Effector memory CD4-positive, alpha-beta T cell (primary cell): ENCODE data around the gene VAMP2.

Source experiments
- DNase-seq, 3 donors: peaks; one replicate each; pipeline ENCODE4 v3.0.0-alpha.2; 2020
- H3K27ac ChIP-seq: 2 replicates; pipeline ENCODE4 v1.7.0; 2013; ENCODE audit warnings: mild to moderate bottlenecking, low read length, moderate library complexity; ENCODE audit not compliant: insufficient read depth, poor library complexity, severe bottlenecking
- H3K27me3 ChIP-seq: replicated peaks from 2 replicates; pipeline ENCODE4 v1.7.0; 2013; ENCODE audit warnings: mild to moderate bottlenecking, low read length; ENCODE audit not compliant: insufficient read depth, control insufficient read depth, poor library complexity, severe bottlenecking
- H3K36me3 ChIP-seq: 2 replicates; pipeline ENCODE4 v1.7.0; 2013; ENCODE audit warnings: mild to moderate bottlenecking, low read length, moderate library complexity; ENCODE audit not compliant: control insufficient read depth, insufficient read depth
- H3K4me1 ChIP-seq: 2 replicates; pipeline ENCODE4 v1.7.0; 2013; ENCODE audit warnings: low read length, mild to moderate bottlenecking; ENCODE audit not compliant: control insufficient read depth, insufficient read depth, poor library complexity, severe bottlenecking
- H3K4me3 ChIP-seq: 2 replicates; pipeline ENCODE4 v1.7.0; 2013; ENCODE audit warnings: low read length, low read depth, mild to moderate bottlenecking; ENCODE audit not compliant: insufficient read depth, poor library complexity, severe bottlenecking
- H3K9me3 ChIP-seq: 2 replicates; pipeline ENCODE4 v1.7.0; 2013; ENCODE audit warnings: mild to moderate bottlenecking, low read length, moderate library complexity; ENCODE audit not compliant: control insufficient read depth

VAMP2 gene

GRCh38 chr17:8131844-8132441 is 30.8 kb downstream of the VAMP2 start:
- no peak overlapping the region for H3K27ac ChIP-seq
- no peaks in the 10 kb centered on the region for H3K36me3 ChIP-seq
- H3K9me3 ChIP-seq, result no peaks in the 10 kb centered on the region
- H3K4me3 ChIP-seq, result no peak overlapping the region
- peaks cover 3% of the 10 kb centered on the region for H3K4me1 ChIP-seq
- DNase-seq, result no peak
- no peaks in the 10 kb centered on the region for H3K27me3 ChIP-seq

- Histone ChIP-seq H3K27ac (no peak overlapping the region), H3K27me3 (no peaks in the 10 kb centered on the region), H3K36me3 (no peaks in the 10 kb centered on the region), H3K4me3 (no peak overlapping the region), H3K9me3 (no peaks in the 10 kb centered on the region), H3K4me1 (peaks cover 34% of the 10 kb centered on the region)
- no peak for DNase-seq
These were observed 34.5 kb downstream of the VAMP2 start for GRCh38 chr17:8128125-8128784.

GRCh38 chr17:8126491-8127066 is 36.2 kb downstream of the VAMP2 start:
- Histone ChIP-seq H3K4me1 (peaks cover 50% of the 10 kb centered on the region), H3K4me3 (peak overlapping the region; percentile 62), H3K36me3 (no peaks in the 10 kb centered on the region), H3K9me3 (no peaks in the 10 kb centered on the region), H3K27ac (peak overlapping the region; percentile 22), H3K27me3 (no peaks in the 10 kb centered on the region)
- peak in 1 of 3 donors; percentile 41 for DNase-seq

- DNase-seq, result no peak
- Histone ChIP-seq H3K27ac (peak overlapping the region; percentile 22), H3K36me3 (no peaks in the 10 kb centered on the region), H3K9me3 (no peaks in the 10 kb centered on the region), H3K27me3 (no peaks in the 10 kb centered on the region), H3K4me3 (peak overlapping the region; percentile 62), H3K4me1 (peaks cover 55% of the 10 kb centered on the region)
These were observed 36.7 kb downstream of the VAMP2 start for GRCh38 chr17:8125947-8126490.

- DNase-seq, result peak; percentile 76 to 87 (median 81)
- H3K4me3 ChIP-seq, result peak overlapping the region; percentile 62
- no peak overlapping the region for H3K27ac ChIP-seq
- H3K9me3 ChIP-seq, result no peaks in the 10 kb centered on the region
- no peaks in the 10 kb centered on the region for H3K27me3 ChIP-seq
- H3K36me3 ChIP-seq, result no peaks in the 10 kb centered on the region
- peaks cover 57% of the 10 kb centered on the region for H3K4me1 ChIP-seq
These were observed 37.4 kb downstream of the VAMP2 start for GRCh38 chr17:8125154-8125946.

GRCh38 chr17:8124350-8125153 is 38.2 kb downstream of the VAMP2 start:
- H3K9me3 ChIP-seq, result no peaks in the 10 kb centered on the region
- H3K27me3 ChIP-seq, result no peaks in the 10 kb centered on the region
- H3K4me3 ChIP-seq, result peak overlapping the region; percentile 62
- no peak for DNase-seq
- peaks cover 57% of the 10 kb centered on the region for H3K4me1 ChIP-seq
- no peaks in the 10 kb centered on the region for H3K36me3 ChIP-seq
- H3K27ac ChIP-seq, result no peak overlapping the region

- Histone ChIP-seq H3K4me1 (peaks cover 57% of the 10 kb centered on the region), H3K4me3 (peak within 1 kb of the TSS; percentile 62), H3K9me3 (no peaks in the 10 kb centered on the region), H3K27me3 (no peaks in the 10 kb centered on the region), H3K36me3 (no peaks in the 10 kb centered on the region), H3K27ac (no peak within 1 kb of the TSS)
- no peak for DNase-seq
These were observed 38.9 kb downstream of the VAMP2 start, which contains the start of gene HES7 for GRCh38 chr17:8123695-8124349. HES7 (minus strand) TSS chr17:8124106; CDS start chr17:8124084, 22 bp downstream.

- DNase-seq, result no peak
- no peaks in the 10 kb centered on the region for H3K9me3 ChIP-seq
- H3K4me1 ChIP-seq, result peaks cover 62% of the 10 kb centered on the region
- H3K36me3 ChIP-seq, result no peaks in the 10 kb centered on the region
- H3K4me3 ChIP-seq, result peak overlapping the region; percentile 62
- no peaks in the 10 kb centered on the region for H3K27me3 ChIP-seq
- H3K27ac ChIP-seq, result no peak overlapping the region
These were observed 39.6 kb downstream of the VAMP2 start for GRCh38 chr17:8122924-8123694.
